ENCODE data around the gene EPS15. TPM values are rescaled to one million over a fixed set of nuclear protein-coding genes. Genes with fewer than 3 reads are reported as not detected.
A peak's percentile ranks its signal among the peaks of the same experiment; 100 is the strongest.

The EPS15 gene
- total and polyA plus RNA-seq, 10 of the 15 experiments (the other 5 are each of a cell fraction or from before 2014, with no cell fraction given), result 24.7 to 87.8 (median 56.3) TPM

DNA sequence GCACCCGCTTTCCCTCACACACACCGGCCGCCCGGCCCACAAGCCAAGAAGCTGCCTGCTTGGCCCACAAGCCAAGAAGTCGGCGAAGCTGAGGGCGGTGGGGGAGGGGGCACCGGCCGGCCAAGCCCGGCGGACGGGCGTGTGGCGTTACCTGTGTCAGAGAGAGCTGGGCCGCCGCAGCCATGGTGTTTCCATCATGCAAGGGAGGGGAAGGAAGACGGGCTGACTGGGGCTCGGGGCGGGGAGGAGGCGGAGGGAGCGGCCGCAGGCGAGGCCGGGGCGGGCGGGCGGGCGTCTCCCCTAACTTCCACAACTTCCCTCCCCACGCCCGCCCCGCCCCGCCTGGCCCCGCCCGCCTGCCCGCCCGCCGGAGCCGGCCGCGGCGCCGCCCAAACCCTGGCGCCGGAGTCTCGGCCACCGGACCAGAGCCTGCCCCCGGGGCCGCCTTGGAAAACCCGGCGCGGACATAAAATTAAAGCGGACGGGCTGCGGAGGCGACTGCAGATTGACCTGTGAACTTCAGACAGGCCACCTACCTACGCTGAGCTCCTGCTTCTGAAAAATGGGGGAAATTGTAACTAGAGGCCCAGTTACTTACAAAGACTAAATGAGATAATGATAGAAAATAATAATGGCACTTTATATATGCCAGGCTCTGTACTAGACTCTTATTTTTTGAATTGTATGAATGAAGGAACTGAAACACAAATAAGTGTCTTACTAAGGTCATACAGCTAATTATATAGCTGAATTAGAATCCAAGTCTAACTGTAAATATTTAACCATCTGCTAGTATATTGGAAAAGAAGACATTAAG is at the start of gene EPS15 (continued):
- TF ChIP-seq RAD21 (IDR thresholded peaks at IDR 0.05; ENCODE audit: insufficient read depth, low read depth, low read length), result peak; percentile 33; the same call in 1 of the 2 replicates
- TF ChIP-seq KDM1A (IDR thresholded peaks at IDR 0.05; ENCODE audit: borderline replicate concordance), result peak; percentile 70; the same call in 1 of the 2 replicates
- peak; percentile 40; the same call in 1 of the 2 replicates for TF ChIP-seq TCF7 (IDR thresholded peaks at IDR 0.05; ENCODE audit: borderline replicate concordance)
- TF ChIP-seq NR2F1 (conservative IDR thresholded peaks at IDR 0.05), result peak; percentile 89
- TF ChIP-seq FOXK2 (IDR thresholded peaks at IDR 0.05), result no peak
- TF ChIP-seq CREB1 (IDR thresholded peaks at IDR 0.05; ENCODE audit: low read depth), result peak; percentile 50; the same call in 1 of the 2 replicates
- TF ChIP-seq, protein P1, sequence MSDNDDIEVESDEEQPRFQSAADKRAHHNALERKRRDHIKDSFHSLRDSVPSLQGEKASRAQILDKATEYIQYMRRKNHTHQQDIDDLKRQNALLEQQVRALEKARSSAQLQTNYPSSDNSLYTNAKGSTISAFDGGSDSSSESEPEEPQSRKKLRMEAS (IDR thresholded peaks at IDR 0.05; ENCODE audit: low read depth, low read length), result 0 out of 2 replicates have a peak, but pooled peaks have one; percentile 20
- TF ChIP-seq RB1 (IDR thresholded peaks at IDR 0.05; ENCODE audit: borderline replicate concordance), result no peak; the same call in 1 of the 2 replicates
- no peak for TF ChIP-seq GABPA (IDR thresholded peaks at IDR 0.05; ENCODE audit: low read depth)
- TF ChIP-seq, protein P2, sequence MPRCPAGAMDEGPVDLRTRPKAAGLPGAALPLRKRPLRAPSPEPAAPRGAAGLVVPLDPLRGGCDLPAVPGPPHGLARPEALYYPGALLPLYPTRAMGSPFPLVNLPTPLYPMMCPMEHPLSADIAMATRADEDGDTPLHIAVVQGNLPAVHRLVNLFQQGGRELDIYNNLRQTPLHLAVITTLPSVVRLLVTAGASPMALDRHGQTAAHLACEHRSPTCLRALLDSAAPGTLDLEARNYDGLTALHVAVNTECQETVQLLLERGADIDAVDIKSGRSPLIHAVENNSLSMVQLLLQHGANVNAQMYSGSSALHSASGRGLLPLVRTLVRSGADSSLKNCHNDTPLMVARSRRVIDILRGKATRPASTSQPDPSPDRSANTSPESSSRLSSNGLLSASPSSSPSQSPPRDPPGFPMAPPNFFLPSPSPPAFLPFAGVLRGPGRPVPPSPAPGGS (IDR thresholded peaks at IDR 0.05; ENCODE audit: borderline replicate concordance, insufficient read depth, low read depth, low read length, poor library complexity, severe bottlenecking), result peak; percentile 53
- TF ChIP-seq RELA (IDR thresholded peaks at IDR 0.05; ENCODE audit: borderline replicate concordance, partially characterized antibody), result no peak
- peak; percentile 57; the same call in 1 of the 2 replicates for TF ChIP-seq GATAD2B (conservative IDR thresholded peaks at IDR 0.05; ENCODE audit: low read depth)
- TF ChIP-seq, protein P3, sequence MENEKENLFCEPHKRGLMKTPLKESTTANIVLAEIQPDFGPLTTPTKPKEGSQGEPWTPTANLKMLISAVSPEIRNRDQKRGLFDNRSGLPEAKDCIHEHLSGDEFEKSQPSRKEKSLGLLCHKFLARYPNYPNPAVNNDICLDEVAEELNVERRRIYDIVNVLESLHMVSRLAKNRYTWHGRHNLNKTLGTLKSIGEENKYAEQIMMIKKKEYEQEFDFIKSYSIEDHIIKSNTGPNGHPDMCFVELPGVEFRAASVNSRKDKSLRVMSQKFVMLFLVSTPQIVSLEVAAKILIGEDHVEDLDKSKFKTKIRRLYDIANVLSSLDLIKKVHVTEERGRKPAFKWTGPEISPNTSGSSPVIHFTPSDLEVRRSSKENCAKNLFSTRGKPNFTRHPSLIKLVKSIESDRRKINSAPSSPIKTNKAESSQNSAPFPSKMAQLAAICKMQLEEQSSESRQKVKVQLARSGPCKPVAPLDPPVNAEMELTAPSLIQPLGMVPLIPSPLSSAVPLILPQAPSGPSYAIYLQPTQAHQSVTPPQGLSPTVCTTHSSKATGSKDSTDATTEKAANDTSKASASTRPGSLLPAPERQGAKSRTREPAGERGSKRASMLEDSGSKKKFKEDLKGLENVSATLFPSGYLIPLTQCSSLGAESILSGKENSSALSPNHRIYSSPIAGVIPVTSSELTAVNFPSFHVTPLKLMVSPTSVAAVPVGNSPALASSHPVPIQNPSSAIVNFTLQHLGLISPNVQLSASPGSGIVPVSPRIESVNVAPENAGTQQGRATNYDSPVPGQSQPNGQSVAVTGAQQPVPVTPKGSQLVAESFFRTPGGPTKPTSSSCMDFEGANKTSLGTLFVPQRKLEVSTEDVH (IDR thresholded peaks at IDR 0.05; ENCODE audit: low read depth, partially characterized antibody), result no peak
- peak; percentile 16 for TF ChIP-seq MEF2B (IDR thresholded peaks at IDR 0.05; ENCODE audit: partially characterized antibody, poor library complexity, severe bottlenecking)
- peak; percentile 47; the same call in 1 of the 2 replicates for TF ChIP-seq SMARCA5 (IDR thresholded peaks at IDR 0.05)
- no peak for TF ChIP-seq BCL11A (IDR thresholded peaks at IDR 0.05; ENCODE audit: low read depth, low read length)
- TF ChIP-seq TARDBP (IDR thresholded peaks at IDR 0.05; ENCODE audit: borderline replicate concordance), result no peak
- peak; percentile 87 for TF ChIP-seq NR2C1 (IDR thresholded peaks at IDR 0.05)
- peak; percentile 3; the same call in 1 of the 2 replicates for TF ChIP-seq IKZF1 (conservative IDR thresholded peaks at IDR 0.05)
- no peak for TF ChIP-seq PAX5 (IDR thresholded peaks at IDR 0.05; ENCODE audit: borderline replicate concordance, low read depth, low read length)
- TF ChIP-seq ZNF217 (IDR thresholded peaks at IDR 0.05), result peak; percentile 96
- no peak for TF ChIP-seq ZBED1 (IDR thresholded peaks at IDR 0.05; ENCODE audit: borderline replicate concordance)
- TF ChIP-seq ZNF622 (IDR thresholded peaks at IDR 0.05), result no peak
- 0 out of 2 replicates have a peak, but pooled peaks have one; percentile 33 for TF ChIP-seq TCF12 (IDR thresholded peaks at IDR 0.05; ENCODE audit: low read depth, low read length)
- TF ChIP-seq CHD4 (IDR thresholded peaks at IDR 0.05), result 0 out of 2 replicates have a peak, but pooled peaks have one; percentile 70
- TF ChIP-seq, protein P4, sequence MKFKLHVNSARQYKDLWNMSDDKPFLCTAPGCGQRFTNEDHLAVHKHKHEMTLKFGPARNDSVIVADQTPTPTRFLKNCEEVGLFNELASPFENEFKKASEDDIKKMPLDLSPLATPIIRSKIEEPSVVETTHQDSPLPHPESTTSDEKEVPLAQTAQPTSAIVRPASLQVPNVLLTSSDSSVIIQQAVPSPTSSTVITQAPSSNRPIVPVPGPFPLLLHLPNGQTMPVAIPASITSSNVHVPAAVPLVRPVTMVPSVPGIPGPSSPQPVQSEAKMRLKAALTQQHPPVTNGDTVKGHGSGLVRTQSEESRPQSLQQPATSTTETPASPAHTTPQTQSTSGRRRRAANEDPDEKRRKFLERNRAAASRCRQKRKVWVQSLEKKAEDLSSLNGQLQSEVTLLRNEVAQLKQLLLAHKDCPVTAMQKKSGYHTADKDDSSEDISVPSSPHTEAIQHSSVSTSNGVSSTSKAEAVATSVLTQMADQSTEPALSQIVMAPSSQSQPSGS (IDR thresholded peaks at IDR 0.05; ENCODE audit: low read length), result no peak
- TF ChIP-seq NBN (IDR thresholded peaks at IDR 0.05), result peak; percentile 63
